Trophoblast cell (in vitro differentiated cells and primary cell): ENCODE measurements around the gene ST6GALNAC3.

Experiments used
- DNase-seq, 2 donors: peaks; one replicate each; pipeline ENCODE4 v3.0.0-alpha.2; 2016
- H2AFZ ChIP-seq: 2 replicates; pipeline ENCODE4 v1.6.1; 2013; ENCODE audit warnings: low read length, moderate library complexity, mild to moderate bottlenecking; ENCODE audit not compliant: insufficient read depth, poor library complexity
- H2AK5ac ChIP-seq: 2 replicates; pipeline ENCODE4 v1.6.1; 2013; ENCODE audit warnings: mild to moderate bottlenecking, low read length
- H2BK120ac ChIP-seq: 2 replicates; pipeline ENCODE4 v1.6.1; 2013; ENCODE audit warnings: low read length, mild to moderate bottlenecking, moderate library complexity; ENCODE audit not compliant: insufficient read depth, poor library complexity
- H2BK12ac ChIP-seq: 2 replicates; pipeline ENCODE4 v1.6.1; 2013; ENCODE audit warnings: mild to moderate bottlenecking, low read length, moderate library complexity
- H2BK5ac ChIP-seq: 2 replicates; pipeline ENCODE4 v1.6.1; 2013; ENCODE audit warnings: low read length, low read depth, moderate library complexity, mild to moderate bottlenecking; ENCODE audit not compliant: poor library complexity
- H3K14ac ChIP-seq: 2 replicates; pipeline ENCODE4 v1.6.1; 2013; ENCODE audit warnings: mild to moderate bottlenecking, low read length
- H3K18ac ChIP-seq: 2 replicates; pipeline ENCODE4 v1.6.1; 2013; ENCODE audit warnings: mild to moderate bottlenecking, low read length
- H3K23ac ChIP-seq: 2 replicates; pipeline ENCODE4 v1.6.1; 2013; ENCODE audit warnings: low read length
- H3K27ac ChIP-seq: 2 replicates; pipeline ENCODE4 v1.5.1; 2013; ENCODE audit warnings: low read depth, mild to moderate bottlenecking, inconsistent platforms, low read length, moderate library complexity
- H3K27me3 ChIP-seq: 2 replicates; pipeline ENCODE4 v1.6.1; 2013; ENCODE audit warnings: inconsistent platforms, mild to moderate bottlenecking, low read length, moderate library complexity; ENCODE audit not compliant: insufficient read depth
- H3K36me3 ChIP-seq, 2 experiments: 1 replicate in 1 of 2; 2 replicates in 1 of 2; pipeline ENCODE4 v1.6.1; 2013; ENCODE audit warnings: low read length in 2 of 2, mild to moderate bottlenecking in 2 of 2, moderate library complexity in 1 of 2; ENCODE audit not compliant: insufficient read depth in 2 of 2, control insufficient read depth in 1 of 2
- H3K4ac ChIP-seq: 2 replicates; pipeline ENCODE4 v1.6.1; 2013; ENCODE audit warnings: low read depth, mild to moderate bottlenecking, low read length, moderate library complexity
- H3K4me1 ChIP-seq, 2 experiments: 1 replicate in 1 of 2; 2 replicates in 1 of 2; pipeline ENCODE4 v1.6.1; 2013; ENCODE audit warnings: low read length in 2 of 2, mild to moderate bottlenecking in 2 of 2, moderate library complexity in 1 of 2; ENCODE audit not compliant: insufficient read depth in 2 of 2, control insufficient read depth in 1 of 2
- H3K4me2 ChIP-seq: 2 replicates; pipeline ENCODE4 v1.6.1; 2013; ENCODE audit warnings: inconsistent platforms, mild to moderate bottlenecking, low read length, moderate library complexity
- H3K4me3 ChIP-seq: 2 replicates; pipeline ENCODE4 v1.5.1; 2013; ENCODE audit warnings: mild to moderate bottlenecking, low read depth, low read length, inconsistent platforms
- H3K79me1 ChIP-seq: one replicate; pipeline ENCODE4 v1.6.1; 2013; ENCODE audit warnings: low read length
- H3K79me2 ChIP-seq: 2 replicates; pipeline ENCODE4 v1.6.1; 2013; ENCODE audit warnings: low read length, mild to moderate bottlenecking; ENCODE audit not compliant: control insufficient read depth, insufficient read depth, poor library complexity
- H3K9ac ChIP-seq: 2 replicates; pipeline ENCODE4 v1.6.1; 2013; ENCODE audit warnings: mild to moderate bottlenecking, low read length
- H3K9me3 ChIP-seq: 2 replicates; pipeline ENCODE4 v1.6.1; 2013; ENCODE audit warnings: low read depth, mild to moderate bottlenecking, control low read depth, inconsistent platforms, low read length; ENCODE audit not compliant: insufficient read depth
- H4K12ac ChIP-seq: 2 replicates; pipeline ENCODE4 v1.6.1; 2013; ENCODE audit warnings: low read depth, mild to moderate bottlenecking, low read length, moderate library complexity
- H4K8ac ChIP-seq: 2 replicates; pipeline ENCODE4 v1.6.1; 2013; ENCODE audit warnings: low read depth, mild to moderate bottlenecking, low read length, moderate library complexity
- H4K91ac ChIP-seq: one replicate; pipeline ENCODE4 v1.6.1; 2013; ENCODE audit warnings: low read depth, mild to moderate bottlenecking, low read length, moderate library complexity
- WGBS: extraction: QIAGEN DNeasy Blood & Tissue Kit; methylation state at CpG from one replicate; pipeline ENCODE4 v1.1.7; 2013; ENCODE audit warnings: missing lambda C conversion rate; ENCODE audit not compliant: insufficient read length, insufficient coverage; ENCODE audit errors: extremely low coverage; 5-methylcytosine and 5-hydroxymethylcytosine counted together

ST6GALNAC3 gene

GRCh38 chr1:76576876-76577524 lies 502.5 kb downstream of the ST6GALNAC3 start:
- no peak overlapping the region for H3K18ac ChIP-seq
- no CpG with 5 or more reads among the region's 3 CpGs for WGBS
- H2BK120ac ChIP-seq, result no peak overlapping the region
- no peaks in the 10 kb centered on the region for H3K79me1 ChIP-seq
- no peaks in the 10 kb centered on the region for H3K36me3 ChIP-seq
- H4K12ac ChIP-seq, result no peak overlapping the region
- H3K4me3 ChIP-seq, result no peak overlapping the region
- no peak overlapping the region for H2AK5ac ChIP-seq
- no peak overlapping the region for H3K9ac ChIP-seq
- H4K8ac ChIP-seq, result no peak overlapping the region
- no peak overlapping the region for H3K27ac ChIP-seq
- DNase-seq, result no peak
- H2BK5ac ChIP-seq, result no peak overlapping the region
- H3K23ac ChIP-seq, result no peak overlapping the region
- H3K4me2 ChIP-seq, result no peak overlapping the region
- H3K4me1 ChIP-seq, result no peaks in the 10 kb centered on the region
- no peaks in the 10 kb centered on the region for H3K27me3 ChIP-seq
- H3K4ac ChIP-seq, result no peak overlapping the region
- H3K9me3 ChIP-seq, result no peaks in the 10 kb centered on the region
- H2AFZ ChIP-seq, result no peak overlapping the region
- H4K91ac ChIP-seq, result no peak overlapping the region
- H2BK12ac ChIP-seq, result no peak overlapping the region
- no peak overlapping the region for H3K14ac ChIP-seq
- H3K79me2 ChIP-seq, result no peaks in the 10 kb centered on the region

GRCh38 chr1:76577525-76578185 lies 503.1 kb downstream of the ST6GALNAC3 start:
- Histone ChIP-seq H2BK120ac (no peak overlapping the region), H3K79me2 (no peaks in the 10 kb centered on the region), H3K18ac (no peak overlapping the region), H4K8ac (no peak overlapping the region), H3K9ac (peak overlapping the region; percentile 69), H2BK5ac (no peak overlapping the region), H3K9me3 (no peaks in the 10 kb centered on the region), H3K4ac (no peak overlapping the region), H3K23ac (no peak overlapping the region), H3K4me1 (no peaks in the 10 kb centered on the region), H3K36me3 (no peaks in the 10 kb centered on the region), H3K4me2 (no peak overlapping the region), H3K79me1 (no peaks in the 10 kb centered on the region), H2BK12ac (no peak overlapping the region), H3K27me3 (no peaks in the 10 kb centered on the region), H3K4me3 (no peak overlapping the region), H4K12ac (no peak overlapping the region), H3K14ac (no peak overlapping the region), H4K91ac (no peak overlapping the region), H2AK5ac (no peak overlapping the region), H3K27ac (no peak overlapping the region), H2AFZ (no peak overlapping the region)
- no peak for DNase-seq
- no CpG with 5 or more reads among the region's 3 CpGs for WGBS

GRCh38 chr1:76580206-76580605 lies 505.7 kb downstream of the ST6GALNAC3 start:
- H3K9me3 ChIP-seq, result no peaks in the 10 kb centered on the region
- H3K79me2 ChIP-seq, result no peaks in the 10 kb centered on the region
- H3K79me1 ChIP-seq, result no peaks in the 10 kb centered on the region
- no CpG with 5 or more reads among the region's 2 CpGs for WGBS
- H4K91ac ChIP-seq, result no peak overlapping the region
- no peaks in the 10 kb centered on the region for H3K27me3 ChIP-seq
- no peak overlapping the region for H2BK5ac ChIP-seq
- H3K18ac ChIP-seq, result no peak overlapping the region
- H4K8ac ChIP-seq, result no peak overlapping the region
- no peak overlapping the region for H2BK120ac ChIP-seq
- no peak overlapping the region for H4K12ac ChIP-seq
- H3K4me3 ChIP-seq, result no peak overlapping the region
- no peaks in the 10 kb centered on the region for H3K4me1 ChIP-seq
- H3K9ac ChIP-seq, result no peak overlapping the region
- no peak overlapping the region for H2AFZ ChIP-seq
- no peaks in the 10 kb centered on the region for H3K36me3 ChIP-seq
- no peak overlapping the region for H3K23ac ChIP-seq
- DNase-seq, result peak in 1 of 2 donors; percentile 29
- H3K4me2 ChIP-seq, result no peak overlapping the region
- H3K27ac ChIP-seq, result no peak overlapping the region
- no peak overlapping the region for H2AK5ac ChIP-seq
- H3K14ac ChIP-seq, result no peak overlapping the region
- no peak overlapping the region for H2BK12ac ChIP-seq
- H3K4ac ChIP-seq, result no peak overlapping the region

GRCh38 chr1:76581712-76582111 lies 507.2 kb downstream of the ST6GALNAC3 start:
- Histone ChIP-seq H2AFZ (no peak overlapping the region), H2BK120ac (no peak overlapping the region), H3K9ac (no peak overlapping the region), H3K79me2 (no peaks in the 10 kb centered on the region), H3K79me1 (no peaks in the 10 kb centered on the region), H2BK12ac (no peak overlapping the region), H3K4me2 (no peak overlapping the region), H3K23ac (no peak overlapping the region), H3K36me3 (no peaks in the 10 kb centered on the region), H3K4ac (no peak overlapping the region), H3K27me3 (no peaks in the 10 kb centered on the region), H3K14ac (no peak overlapping the region), H2BK5ac (no peak overlapping the region), H2AK5ac (no peak overlapping the region), H4K12ac (no peak overlapping the region), H3K27ac (no peak overlapping the region), H4K91ac (no peak overlapping the region), H3K9me3 (no peaks in the 10 kb centered on the region), H3K4me3 (no peak overlapping the region), H3K4me1 (no peaks in the 10 kb centered on the region), H3K18ac (no peak overlapping the region), H4K8ac (no peak overlapping the region)
- WGBS, result no CpG with 5 or more reads among the region's 2 CpGs
- no peak for DNase-seq
